ENCODE measurements around the gene PIP4P1.

DNA sequence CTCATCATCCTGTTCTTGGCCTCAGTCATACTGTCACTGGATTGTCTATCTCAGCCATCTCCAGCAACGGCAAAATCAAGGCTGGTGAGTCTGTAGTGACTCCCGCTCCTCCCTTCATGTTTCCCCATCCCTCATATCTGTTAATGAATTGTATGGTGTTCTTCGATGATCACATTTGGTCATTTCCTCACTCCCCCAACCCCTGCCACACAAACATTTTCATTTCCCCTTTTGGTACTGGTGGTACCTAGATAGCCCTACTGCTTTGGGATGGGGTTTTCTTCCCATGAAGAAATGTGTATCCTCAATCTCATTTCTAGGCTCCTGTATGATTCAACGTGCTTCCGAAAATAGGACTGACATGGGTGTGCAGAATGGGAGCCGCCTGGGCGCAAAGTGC lies 22.6 kb downstream of the PIP4P1 start:
- TF ChIP-seq, protein P1, sequence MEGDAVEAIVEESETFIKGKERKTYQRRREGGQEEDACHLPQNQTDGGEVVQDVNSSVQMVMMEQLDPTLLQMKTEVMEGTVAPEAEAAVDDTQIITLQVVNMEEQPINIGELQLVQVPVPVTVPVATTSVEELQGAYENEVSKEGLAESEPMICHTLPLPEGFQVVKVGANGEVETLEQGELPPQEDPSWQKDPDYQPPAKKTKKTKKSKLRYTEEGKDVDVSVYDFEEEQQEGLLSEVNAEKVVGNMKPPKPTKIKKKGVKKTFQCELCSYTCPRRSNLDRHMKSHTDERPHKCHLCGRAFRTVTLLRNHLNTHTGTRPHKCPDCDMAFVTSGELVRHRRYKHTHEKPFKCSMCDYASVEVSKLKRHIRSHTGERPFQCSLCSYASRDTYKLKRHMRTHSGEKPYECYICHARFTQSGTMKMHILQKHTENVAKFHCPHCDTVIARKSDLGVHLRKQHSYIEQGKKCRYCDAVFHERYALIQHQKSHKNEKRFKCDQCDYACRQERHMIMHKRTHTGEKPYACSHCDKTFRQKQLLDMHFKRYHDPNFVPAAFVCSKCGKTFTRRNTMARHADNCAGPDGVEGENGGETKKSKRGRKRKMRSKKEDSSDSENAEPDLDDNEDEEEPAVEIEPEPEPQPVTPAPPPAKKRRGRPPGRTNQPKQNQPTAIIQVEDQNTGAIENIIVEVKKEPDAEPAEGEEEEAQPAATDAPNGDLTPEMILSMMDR (conservative IDR thresholded peaks at IDR 0.05; ENCODE audit: low read depth in 2 of 2) = no peak
- TF ChIP-seq EZH2phosphoT487 (IDR thresholded peaks at IDR 0.05; ENCODE audit: unreplicated experiment) (no peak), POLR2AphosphoS5 (IDR thresholded peaks at IDR 0.05; ENCODE audit: low read depth) (no peak)

Data from GM23338 (cell line).